GM12801 (cell line): ENCODE results near the gene EML1.

ENCODE experiments used
- TF ChIP-seq, protein P1 (sequence below): IDR thresholded peaks from one replicate; pipeline ENCODE4 v1.5.1; 2011; ENCODE audit warnings: control low read depth; ENCODE audit not compliant: insufficient read length; ENCODE audit errors: extremely low read depth

Gene EML1

DNA sequence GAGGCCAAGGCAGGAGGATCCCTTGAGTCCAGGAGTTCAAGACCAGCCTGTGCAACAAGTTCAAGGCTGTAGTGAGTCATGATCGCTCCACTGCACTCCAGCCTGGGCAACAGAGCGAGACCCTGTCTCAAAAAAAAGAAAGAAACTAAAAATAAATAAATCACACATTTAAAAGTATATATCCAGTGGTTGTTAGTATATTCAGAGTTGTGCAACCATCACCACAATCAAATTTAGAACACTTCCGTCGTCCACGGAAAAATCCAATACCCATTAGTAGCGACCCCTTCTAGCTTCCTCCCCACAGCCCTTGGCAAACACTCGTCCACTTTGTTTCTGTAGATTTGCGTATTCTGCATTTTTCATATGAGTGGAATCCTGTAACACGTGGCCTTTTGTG is 44.7 kb upstream of the EML1 start:
- TF ChIP-seq, protein P1, sequence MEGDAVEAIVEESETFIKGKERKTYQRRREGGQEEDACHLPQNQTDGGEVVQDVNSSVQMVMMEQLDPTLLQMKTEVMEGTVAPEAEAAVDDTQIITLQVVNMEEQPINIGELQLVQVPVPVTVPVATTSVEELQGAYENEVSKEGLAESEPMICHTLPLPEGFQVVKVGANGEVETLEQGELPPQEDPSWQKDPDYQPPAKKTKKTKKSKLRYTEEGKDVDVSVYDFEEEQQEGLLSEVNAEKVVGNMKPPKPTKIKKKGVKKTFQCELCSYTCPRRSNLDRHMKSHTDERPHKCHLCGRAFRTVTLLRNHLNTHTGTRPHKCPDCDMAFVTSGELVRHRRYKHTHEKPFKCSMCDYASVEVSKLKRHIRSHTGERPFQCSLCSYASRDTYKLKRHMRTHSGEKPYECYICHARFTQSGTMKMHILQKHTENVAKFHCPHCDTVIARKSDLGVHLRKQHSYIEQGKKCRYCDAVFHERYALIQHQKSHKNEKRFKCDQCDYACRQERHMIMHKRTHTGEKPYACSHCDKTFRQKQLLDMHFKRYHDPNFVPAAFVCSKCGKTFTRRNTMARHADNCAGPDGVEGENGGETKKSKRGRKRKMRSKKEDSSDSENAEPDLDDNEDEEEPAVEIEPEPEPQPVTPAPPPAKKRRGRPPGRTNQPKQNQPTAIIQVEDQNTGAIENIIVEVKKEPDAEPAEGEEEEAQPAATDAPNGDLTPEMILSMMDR: no peak

- TF ChIP-seq, protein P1: no peak
These were observed 44.1 kb upstream of the EML1 start for GRCh38 chr14:99749142-99749541.

GRCh38 chr14:99749763-99750715 is 43.2 kb upstream of the EML1 start:
- TF ChIP-seq, protein P1: no peak

DNA sequence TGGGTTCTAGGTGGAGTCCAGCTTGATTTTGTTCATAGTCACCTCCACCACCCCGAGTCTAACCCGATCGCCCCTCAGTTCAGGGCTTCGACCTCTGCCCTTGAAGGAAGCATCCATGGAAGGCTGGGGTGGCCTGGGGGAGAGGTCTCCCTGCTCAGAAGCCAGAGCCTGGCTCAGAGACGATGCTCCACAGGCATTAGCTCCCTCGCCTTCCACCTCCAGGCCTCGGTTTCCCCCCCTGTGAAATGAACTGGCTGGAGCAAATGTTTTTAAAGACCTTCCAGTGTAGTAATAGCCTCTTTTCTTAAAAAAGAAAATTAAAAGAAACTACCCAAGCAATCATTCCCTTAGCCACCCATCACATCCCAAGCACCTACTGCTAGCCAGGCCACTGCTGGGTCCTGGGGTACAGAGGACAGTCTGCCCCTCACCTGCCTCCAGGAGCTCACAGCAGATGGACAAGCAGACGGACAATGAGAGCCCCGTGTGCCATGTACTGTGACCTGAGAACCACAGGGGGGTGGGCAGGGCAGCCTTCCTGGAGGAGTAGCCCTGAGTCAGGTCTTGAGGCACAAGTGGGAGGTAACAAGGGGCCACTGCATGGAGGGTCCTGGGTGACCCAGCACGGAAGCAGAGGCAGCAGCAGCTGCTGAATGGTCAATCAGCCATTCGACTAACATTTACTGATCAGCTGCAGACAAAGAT is 42.3 kb upstream of the EML1 start:
- TF ChIP-seq, protein P1: no peak

DNA sequence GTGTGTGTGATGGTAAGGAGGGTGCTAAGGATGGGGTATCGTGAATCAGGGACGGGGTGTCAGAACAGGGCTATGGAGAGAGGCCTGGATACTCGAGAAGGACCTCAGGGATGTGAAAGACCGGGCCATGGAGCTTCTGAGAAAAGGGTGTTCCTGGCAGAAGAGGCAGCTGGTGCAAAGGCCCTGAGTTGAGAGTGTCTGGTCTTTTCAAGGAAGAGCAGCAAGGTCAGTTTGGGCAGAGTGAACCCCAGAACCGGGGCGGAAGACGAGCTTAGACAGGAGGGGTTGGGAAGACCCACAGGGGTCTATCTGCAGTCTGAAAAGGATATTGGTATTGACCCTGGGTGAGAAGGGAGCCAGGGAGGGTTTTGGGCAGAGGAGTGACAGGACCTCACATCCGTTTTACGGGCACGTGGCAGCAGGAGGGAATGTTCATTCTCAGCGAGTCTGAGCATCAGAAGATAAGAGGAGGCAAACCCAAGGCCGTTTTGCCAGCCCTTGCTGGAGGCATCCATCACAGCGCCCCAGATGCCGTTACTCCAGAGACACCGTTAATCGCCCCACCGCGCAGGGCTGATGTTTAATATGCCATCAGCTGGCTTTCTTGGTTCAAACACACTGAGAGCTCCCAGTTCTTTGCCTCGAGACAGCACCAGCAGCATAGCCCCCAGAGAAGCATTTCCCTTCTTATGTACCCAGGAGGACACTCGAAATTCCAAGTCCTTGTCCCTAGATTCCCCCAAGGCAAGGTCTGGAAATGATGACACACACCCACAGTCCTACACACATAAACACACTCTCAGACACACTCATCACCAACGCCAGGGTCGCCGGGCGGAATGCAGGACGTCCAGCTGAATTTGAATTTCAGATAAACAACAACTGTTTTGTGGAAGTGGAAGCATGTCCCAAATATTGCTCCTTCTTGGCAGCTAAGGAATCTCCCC is 41.4 kb upstream of the EML1 start:
- TF ChIP-seq, protein P1: no peak

DNA sequence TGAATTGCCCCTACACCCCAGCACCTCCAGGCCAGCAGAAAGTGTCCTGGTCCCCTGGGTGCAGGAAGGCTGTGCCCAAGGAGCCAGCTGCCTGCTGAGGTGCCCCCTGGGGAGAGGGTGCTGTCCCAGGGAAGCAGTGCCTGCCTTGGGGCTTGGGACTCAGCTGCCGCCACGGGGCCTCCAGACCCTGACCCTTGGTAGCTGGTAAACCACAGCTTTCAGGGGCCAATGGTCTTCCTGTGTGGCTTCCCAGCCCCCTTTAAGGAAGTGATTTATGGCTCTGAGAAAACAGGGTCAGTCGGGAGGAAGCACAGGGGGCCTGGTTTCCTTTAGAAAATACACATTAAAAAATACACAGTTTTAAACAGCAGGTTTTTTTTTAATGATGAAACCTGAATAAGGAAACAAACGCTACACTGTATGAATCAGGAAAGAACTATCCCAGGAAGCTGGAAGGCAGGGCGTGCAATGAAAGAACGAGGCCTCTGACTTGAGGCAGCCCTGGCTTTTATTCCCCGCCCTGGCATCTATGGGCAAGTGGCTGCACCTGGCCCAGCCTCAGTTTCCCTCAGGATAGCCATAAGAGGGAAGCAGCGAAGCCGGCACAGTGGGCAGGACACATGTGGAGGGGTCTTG is 40.6 kb upstream of the EML1 start:
- TF ChIP-seq, protein P1: no peak
